Superior temporal gyrus (tissue), 1 donor: Measurements from ENCODE around the gene DAD1.
"Not testable (repeated sequence)": the region's sequence is repeated elsewhere in the genome, so short reads cannot be mapped to it uniquely, and the experiment has no call there.

Experiments used
- DNase-seq: peaks from one replicate; pipeline ENCODE4 v3.0.0-alpha.2; 2016; ENCODE audit errors: extremely low spot score

DAD1 gene

GRCh38 chr14:22567437-22567836 lies 21.6 kb downstream of the DAD1 start:
- DNase-seq = no peak

GRCh38 chr14:22566845-22567244 lies 22.2 kb downstream of the DAD1 start:
- no peak for DNase-seq

GRCh38 chr14:22566266-22566665 lies 22.8 kb downstream of the DAD1 start:
- DNase-seq = not testable (repeated sequence)

GRCh38 chr14:22565391-22565945 lies 23.6 kb downstream of the DAD1 start:
- DNase-seq = no peak

DNA sequence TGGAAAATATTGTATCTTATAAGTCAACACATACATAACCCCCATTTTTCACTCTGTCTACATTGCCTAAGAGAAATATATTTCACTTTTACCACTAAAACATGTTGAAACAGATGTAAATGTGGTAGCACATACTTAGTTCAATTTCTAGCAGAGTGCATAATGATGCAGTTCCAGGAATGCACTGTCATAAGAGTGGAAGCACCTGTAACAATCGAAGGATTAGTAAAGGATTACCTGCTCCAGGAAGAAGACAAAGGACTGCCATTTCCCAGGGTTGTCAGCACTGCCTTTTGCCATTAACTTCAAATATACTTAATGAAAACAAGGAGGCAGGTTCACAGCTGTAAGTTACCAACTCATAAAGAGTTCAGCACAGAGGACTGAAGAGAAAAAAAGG lies 24.6 kb downstream of the DAD1 start:
- no peak for DNase-seq

DNA sequence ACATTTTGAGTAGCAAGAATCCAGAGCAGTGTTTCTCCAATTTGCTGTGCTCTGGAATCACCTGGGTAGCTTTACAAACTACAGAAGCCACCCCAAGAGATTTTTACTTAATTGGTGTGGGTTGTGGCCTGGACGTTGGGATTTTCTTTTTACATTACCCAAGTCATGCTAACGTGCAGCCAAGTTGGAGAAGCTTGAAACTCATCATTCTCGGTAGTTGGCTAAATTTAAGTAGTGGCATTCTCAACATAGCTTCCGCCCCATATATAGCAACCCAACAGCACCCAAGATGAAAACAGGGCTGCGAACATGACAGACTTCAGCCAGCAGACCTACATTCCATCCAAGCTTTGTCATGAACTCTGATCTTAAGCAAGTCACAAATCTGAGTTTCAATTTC lies 25.0 kb downstream of the DAD1 start:
- DNase-seq = no peak

DNA sequence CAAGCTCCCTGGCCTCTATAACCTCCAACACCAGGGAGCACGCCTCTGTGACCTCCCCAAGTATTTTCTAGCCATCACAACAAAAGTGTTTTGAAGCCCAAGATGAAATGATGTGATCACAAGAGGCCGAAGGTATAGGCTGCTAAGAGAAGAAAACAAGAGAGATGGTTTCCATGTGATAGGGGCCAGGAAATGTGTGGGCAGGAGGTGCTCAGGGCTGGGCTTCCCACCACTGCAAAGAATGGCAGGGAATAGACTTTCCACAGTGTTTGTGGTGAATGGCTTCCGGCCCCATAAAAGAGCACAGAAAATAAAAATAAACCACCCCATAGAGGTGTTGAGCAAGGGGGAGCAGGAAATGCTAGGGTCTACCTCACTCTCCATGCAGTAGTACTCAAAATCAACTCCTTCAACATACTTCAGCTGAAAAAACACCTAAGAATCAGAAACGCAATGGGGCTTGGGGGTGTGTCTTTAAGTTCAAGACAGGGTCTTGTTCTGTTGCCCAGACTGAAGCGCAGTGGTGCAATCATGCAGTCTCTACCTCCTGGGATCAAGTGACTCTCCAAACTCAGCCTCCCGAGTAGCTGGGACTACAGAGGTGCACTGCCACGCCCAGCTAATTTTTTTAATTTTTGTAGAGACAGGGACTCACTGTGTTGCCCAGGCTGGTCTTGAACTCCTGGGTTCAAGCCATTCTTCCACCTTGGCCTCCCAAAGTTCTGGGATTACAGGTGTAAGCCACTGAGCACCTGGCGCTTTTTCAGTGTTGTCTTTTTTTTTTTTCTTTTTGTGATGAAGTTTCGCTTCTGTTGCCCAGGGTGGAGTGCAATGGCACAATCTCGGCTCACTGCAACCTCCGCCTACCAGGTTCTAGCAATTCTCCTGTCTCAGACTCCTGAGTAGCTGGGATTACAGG lies 27.1 kb downstream of the DAD1 start:
- DNase-seq = no peak

GRCh38 chr14:22561366-22561660 lies 27.7 kb downstream of the DAD1 start:
- DNase-seq = no peak

DNA sequence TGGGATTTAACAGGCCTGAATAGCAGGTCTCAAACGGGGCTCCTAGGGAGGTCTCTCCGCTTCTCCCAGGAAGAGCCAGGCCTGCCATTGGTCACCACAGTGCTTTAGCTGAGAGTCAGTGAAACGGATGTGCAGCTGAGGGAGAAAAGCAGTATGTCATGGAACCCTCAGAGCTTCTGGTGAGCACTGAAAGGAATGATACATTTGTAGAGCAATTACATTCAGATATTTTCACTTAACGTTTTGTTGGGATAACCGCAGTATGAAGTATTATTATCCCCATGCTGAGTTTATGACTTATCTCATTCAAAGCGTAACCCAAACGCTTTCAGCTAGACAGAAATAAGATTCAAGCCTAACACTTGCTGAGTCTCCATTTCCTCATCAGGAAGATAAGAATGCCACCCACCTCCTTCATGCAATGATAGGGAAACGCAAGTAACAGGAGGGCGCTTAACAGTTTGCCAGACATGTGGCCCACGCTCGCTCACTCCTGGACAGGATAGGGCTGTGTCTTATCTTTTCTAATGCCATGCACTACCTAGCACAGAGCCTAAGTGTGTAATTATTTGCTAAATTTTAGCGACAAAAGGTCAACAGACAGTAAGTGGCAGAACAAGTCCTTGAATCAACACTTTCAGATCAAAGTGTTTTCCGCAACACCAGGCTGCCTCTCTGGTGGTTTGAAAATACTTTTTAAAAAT lies 28.2 kb downstream of the DAD1 start:
- DNase-seq = no peak

DNA sequence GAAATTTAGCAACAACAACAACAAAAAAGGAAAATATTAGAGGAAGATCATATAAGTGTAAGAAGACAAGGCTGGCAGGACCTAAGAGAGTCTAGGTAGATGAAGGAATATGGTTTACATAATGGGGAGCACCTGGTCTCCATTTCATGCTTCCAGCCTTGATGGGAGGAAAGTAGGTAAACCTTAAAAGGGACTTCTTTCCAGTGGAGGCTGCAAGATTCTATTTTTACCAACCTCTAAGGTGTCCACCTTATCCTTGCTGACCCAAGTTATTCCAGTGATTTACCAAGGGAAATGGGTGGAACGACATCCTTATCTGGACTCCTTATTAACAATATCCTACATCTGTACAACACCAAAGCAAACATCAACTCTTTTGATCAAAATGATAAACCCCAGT lies 30.0 kb downstream of the DAD1 start:
- DNase-seq = no peak

DNA sequence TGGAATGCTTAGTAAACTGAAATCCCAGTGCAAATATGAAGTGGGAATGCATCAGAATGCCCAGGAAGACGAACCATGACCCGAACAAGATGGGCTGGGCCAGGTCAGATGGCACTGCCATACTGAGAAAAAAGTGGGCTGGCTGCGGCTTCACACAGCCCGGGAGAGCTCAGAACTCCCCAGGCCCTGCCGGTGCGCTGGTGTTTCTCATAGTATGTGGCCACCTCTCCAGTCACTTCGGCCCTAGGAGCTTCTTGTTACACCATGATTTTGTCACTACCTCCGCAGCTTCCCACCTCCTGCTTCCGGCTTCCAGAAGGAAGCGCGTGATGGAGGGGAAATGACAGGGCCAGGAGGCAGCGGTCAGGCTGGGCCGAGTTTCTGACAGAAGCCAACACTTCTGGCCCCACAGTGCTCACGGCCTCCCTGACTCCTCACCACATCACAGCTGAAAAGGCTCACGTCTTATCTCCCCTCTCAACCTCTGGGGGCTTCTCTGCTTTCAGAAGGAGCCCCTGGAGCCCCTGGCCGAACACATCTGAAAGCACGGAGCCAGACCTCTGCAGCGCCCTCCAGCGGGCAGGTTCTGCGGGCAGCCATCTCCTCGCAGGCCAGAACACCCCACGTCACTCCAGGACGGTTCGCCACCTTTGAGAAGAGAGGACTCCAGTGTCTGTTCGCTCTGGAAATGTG lies 30.7 kb downstream of the DAD1 start:
- no peak for DNase-seq

DNA sequence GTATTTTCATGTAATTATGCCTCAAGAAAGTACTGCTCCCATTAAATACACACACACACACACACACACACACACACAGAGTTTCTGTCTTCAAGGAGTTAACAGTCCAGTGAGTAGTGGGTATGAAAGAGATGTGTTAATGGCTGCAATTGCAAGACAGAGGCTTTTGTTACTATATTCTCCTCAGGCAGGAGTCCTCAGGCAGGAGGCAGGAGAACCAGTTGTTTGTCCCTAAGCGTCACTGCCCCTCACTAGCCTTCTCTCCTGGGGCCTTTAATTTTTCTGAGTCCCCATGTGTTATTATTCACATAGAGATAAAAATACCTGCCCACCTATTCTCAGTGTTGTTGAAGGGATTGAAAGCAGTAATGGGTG lies 31.2 kb downstream of the DAD1 start:
- no peak for DNase-seq

- DNase-seq = peak; percentile 79
Measured at GRCh38 chr14:22556990-22557623, 31.9 kb downstream of the DAD1 start.

GRCh38 chr14:22556021-22556989 lies 32.7 kb downstream of the DAD1 start:
- DNase-seq = no peak

GRCh38 chr14:22555384-22556011 lies 33.5 kb downstream of the DAD1 start:
- DNase-seq = no peak

DNA sequence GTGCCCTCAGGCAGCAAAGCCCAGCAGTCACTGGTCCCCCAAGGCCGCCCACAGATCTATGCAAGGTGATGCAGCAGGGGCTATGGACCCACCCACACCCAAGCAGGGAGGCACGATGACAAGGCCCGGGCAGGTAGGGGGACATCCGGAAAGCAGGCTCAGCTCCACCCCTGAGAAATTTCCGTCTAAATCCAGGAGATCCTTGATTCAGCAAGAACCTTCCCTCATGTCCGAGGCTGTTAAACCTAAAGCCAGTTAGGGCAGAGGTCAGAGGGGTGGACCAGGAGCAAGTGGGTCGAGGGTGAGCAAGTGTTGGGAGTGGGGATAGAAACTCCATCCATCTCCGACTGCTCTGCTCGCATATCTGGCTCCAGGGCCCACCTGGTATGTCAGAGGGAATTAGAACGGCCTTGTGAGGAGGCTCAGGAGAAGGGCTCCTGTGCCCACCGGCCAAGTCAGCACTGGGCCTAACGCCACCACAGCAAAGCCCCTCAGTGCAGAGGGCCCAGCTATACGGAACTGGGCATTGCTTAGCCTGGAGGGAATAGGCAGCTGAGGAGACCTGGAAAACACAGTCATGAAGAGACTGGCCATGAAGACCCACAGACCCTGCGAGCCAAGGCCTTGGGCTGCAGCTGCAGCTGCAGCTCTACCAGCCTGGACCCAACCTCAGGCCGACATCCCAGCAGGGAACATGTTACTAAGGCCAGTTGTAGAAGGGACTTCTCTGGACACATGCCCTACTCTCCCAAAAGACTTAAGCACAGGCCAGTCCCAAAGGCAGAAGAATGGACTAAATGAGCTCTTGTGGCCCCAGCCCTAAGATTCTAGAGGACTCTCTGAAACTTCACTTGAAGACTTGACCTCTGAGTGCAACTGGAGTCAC lies 34.3 kb downstream of the DAD1 start:
- no peak for DNase-seq

DNA sequence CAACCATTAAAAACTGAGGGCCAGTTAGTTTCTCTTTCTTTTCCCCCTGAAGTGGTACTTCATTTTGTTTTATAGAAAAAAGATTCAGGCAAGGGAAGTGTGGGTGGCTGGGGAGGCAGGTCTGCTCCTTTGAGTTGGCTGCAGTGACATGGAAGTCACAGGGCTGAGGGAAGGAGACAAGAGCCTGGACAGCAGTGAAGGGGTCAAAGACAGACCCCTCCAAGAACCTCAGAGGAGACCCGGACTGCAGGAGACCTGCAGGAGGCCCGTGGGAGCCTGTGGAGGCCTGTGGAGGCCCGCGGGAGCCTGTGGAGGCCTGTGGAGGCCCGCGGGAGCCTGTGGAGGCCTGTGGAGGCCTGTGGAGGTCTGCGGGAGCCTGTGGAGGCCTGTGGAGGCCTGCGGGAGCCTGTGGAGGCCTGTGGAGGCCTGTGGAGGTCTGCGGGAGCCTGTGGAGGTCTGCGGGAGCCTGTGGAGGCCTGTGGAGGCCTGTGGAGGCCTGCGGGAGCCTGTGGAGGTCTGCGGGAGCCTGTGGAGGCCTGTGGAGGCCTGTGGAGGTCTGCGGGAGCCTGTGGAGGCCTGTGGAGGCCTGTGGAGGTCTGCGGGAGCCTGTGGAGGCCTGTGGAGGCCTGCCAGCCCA lies 35.0 kb downstream of the DAD1 start:
- not testable (repeated sequence) for DNase-seq

DNA sequence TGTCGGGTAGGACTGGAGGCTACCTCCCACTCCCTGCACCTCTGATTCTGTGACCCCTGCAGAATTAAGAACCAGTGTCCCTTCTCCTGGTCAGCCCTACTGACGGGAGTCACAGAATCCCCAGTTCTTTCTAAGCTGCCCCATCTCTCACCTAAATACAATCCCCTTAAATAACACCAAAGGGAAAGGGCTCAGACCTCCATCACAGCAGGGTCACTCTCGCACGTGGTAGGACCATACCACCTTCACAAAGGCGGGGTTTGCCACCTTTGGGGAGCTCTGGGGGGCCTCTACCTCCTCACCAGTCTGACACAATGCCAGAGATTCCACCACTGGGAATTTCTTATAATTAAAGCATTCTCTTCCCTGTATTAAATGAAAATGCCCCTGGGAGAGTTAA lies 35.6 kb downstream of the DAD1 start:
- no peak for DNase-seq

DNA sequence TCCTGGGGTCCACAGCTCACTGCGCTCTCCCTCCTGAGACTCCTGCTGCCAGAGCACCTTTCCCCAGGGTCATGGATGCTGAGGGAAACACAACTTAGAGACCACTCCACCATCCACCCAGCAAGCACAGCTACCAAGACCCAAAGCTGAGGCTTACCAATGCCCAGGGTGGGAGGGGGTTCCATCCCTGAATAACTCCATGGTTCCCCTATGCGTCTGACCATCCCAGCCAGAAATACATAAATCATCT lies 36.3 kb downstream of the DAD1 start:
- DNase-seq = no peak
